K562 (cell line): Measurements from ENCODE around the gene CLSTN1. TPM values are rescaled to one million over a fixed set of nuclear protein-coding genes. Genes with fewer than 3 reads are reported as not detected.

Source experiments
- ATAC-seq: fragments of 200-7000 bp; cut with Tn5 transposase; 3 replicates; pipeline ENCODE4 v1.9.1; 2020; ENCODE audit warnings: moderate library complexity
- BruUV-seq: library from RNA; stranded (reverse); fragments of 400-500 nt; replicated peaks from 2 replicates; lab custom pipeline; 2021; lab: Mats Ljungman, UMichigan
- CTCF ChIA-PET: fragments of 300-600 bp; formaldehyde crosslinking; extraction: SDS; loops from one replicate; lab custom pipeline; 2021; ENCODE audit warnings: low intra/inter-chr PET ratio; lab: Yijun Ruan, JAX
- POLR2A ChIA-PET: fragments of 300-600, 350-650 bp; sonication (Branson Sonifier 250); formaldehyde crosslinking; extraction: SDS; loops from one replicate; lab custom pipeline; 2021; ENCODE audit warnings: antibody characterized with exemption, inconsistent platforms; lab: Yijun Ruan, JAX
- DNase-seq, 4 experiments: peaks; one replicate each; pipeline versions ENCODE4 v3.0.0 to v3.0.0-alpha.2; 2011 to 2018; ENCODE audit warnings: low spot score in 3 of 4, mixed read lengths in 3 of 4; ENCODE audit errors: extremely low read depth in 1 of 4
- FAIRE-seq: peaks from 2 replicates; lab custom pipeline; 2011; peaks lifted over from hg19 to GRCh38; lab: Jason Lieb, UNC
- H2AFZ ChIP-seq: 2 replicates; pipeline ENCODE4 v1.6.0; 2011; ENCODE audit warnings: low read depth, low read length, control low read depth, inconsistent platforms
- H3K27ac ChIP-seq: fragments of 200-600 bp; 3 replicates; pipeline ENCODE4 v1.8.0; 2011; ENCODE audit warnings: low read depth, mild to moderate bottlenecking, control low read depth, inconsistent platforms, low read length, moderate library complexity, mixed read lengths; ENCODE audit errors: extremely low read depth
- H3K27me3 ChIP-seq, 2 experiments: fragments of 300-600 bp in 1 of 2; 2 replicates in 1 of 2; 3 replicates in 1 of 2; pipeline versions ENCODE4 v1.6.0 to v1.8.0; 2011; ENCODE audit warnings: inconsistent platforms in 2 of 2, low read length in 2 of 2, mild to moderate bottlenecking in 1 of 2, mixed read lengths in 1 of 2, moderate library complexity in 1 of 2; ENCODE audit not compliant: control insufficient read depth in 2 of 2, insufficient read depth in 2 of 2
- H3K36me3 ChIP-seq: fragments of 300-600 bp; 3 replicates; pipeline ENCODE4 v1.8.0; 2011; ENCODE audit warnings: mild to moderate bottlenecking, low read length, inconsistent platforms; ENCODE audit not compliant: control insufficient read depth, insufficient read depth
- H3K4me1 ChIP-seq, 2 experiments: fragments of 200-600 bp in 1 of 2; replicated peaks in 1 of 2; 2 replicates in 1 of 2; 3 replicates in 1 of 2; pipeline versions ENCODE4 v1.5.1 to v1.8.0; 2011; ENCODE audit warnings: inconsistent platforms in 2 of 2, low read length in 2 of 2, mild to moderate bottlenecking in 1 of 2, mixed read lengths in 1 of 2, moderate library complexity in 1 of 2; ENCODE audit not compliant: control insufficient read depth in 2 of 2, insufficient read depth in 2 of 2
- H3K4me2 ChIP-seq: 2 replicates; pipeline ENCODE4 v1.6.1; 2011; ENCODE audit warnings: low read length, control low read depth, inconsistent platforms, mixed read lengths; ENCODE audit not compliant: insufficient read depth
- H3K4me3 ChIP-seq: fragments of 200-600 bp; sonication (generic), shearing (Covaris generic); 2 replicates; pipeline ENCODE4 v1.5.1; 2016; ENCODE audit warnings: control low read depth, inconsistent platforms
- H3K79me2 ChIP-seq: fragments of 200-600 bp; 3 replicates; pipeline ENCODE4 v1.8.0; 2011; ENCODE audit warnings: low read length, inconsistent platforms; ENCODE audit not compliant: control insufficient read depth, insufficient read depth
- H3K9ac ChIP-seq, 2 experiments: 2 replicates each; pipeline versions ENCODE4 v1.6.0 to v1.6.1; 2011; ENCODE audit warnings: low read depth in 2 of 2, low read length in 2 of 2, control low read depth in 1 of 2, inconsistent platforms in 1 of 2, mild to moderate bottlenecking in 1 of 2, mixed read lengths in 1 of 2; ENCODE audit not compliant: insufficient read depth in 1 of 2
- H3K9me1 ChIP-seq: one replicate; pipeline ENCODE4 v1.6.0; 2011; ENCODE audit warnings: inconsistent platforms, mild to moderate bottlenecking, low read length, moderate library complexity; ENCODE audit not compliant: control insufficient read depth, insufficient read depth
- H3K9me3 ChIP-seq: replicated peaks from 2 replicates; pipeline ENCODE4 v1.5.1; 2011; ENCODE audit warnings: low read depth, low read length, inconsistent platforms; ENCODE audit not compliant: control insufficient read depth, insufficient read depth
- H4K20me1 ChIP-seq: replicated peaks from 2 replicates; pipeline ENCODE4 v1.6.1; 2011; ENCODE audit warnings: low read length, inconsistent platforms, mixed read lengths; ENCODE audit not compliant: control insufficient read depth, insufficient read depth
- CREB5 ChIP-seq: fragments of 250-450 bp; sonication (Bioruptor Pico); IDR thresholded peaks from 2 replicates; pipeline ENCODE4 v1.5.0; 2020; ENCODE audit warnings: mild to moderate bottlenecking
- HDAC2 ChIP-seq: fragments of 450-650 bp; IDR thresholded peaks from 2 replicates; pipeline ENCODE4 v1.6.1; 2016; ENCODE audit warnings: mild to moderate bottlenecking
- PRMT5 ChIP-seq: sonication (generic); formaldehyde crosslinking; IDR thresholded peaks from 2 replicates; pipeline ENCODE4 v1.5.0; 2020; ENCODE audit warnings: missing genetic modification reagents
- RAD51 ChIP-seq: fragments of 450-650 bp; IDR thresholded peaks from 2 replicates; pipeline ENCODE4 v1.7.1; 2016; ENCODE audit warnings: low read depth, mild to moderate bottlenecking, borderline replicate concordance
- SPI1 ChIP-seq: IDR thresholded peaks from 2 replicates; pipeline ENCODE4 v1.6.1; 2011; ENCODE audit warnings: low read depth, low read length, control low read depth, borderline replicate concordance
- ZNF121 ChIP-seq: sonication (generic); formaldehyde crosslinking; conservative IDR thresholded peaks from 2 replicates; pipeline ENCODE4 v1.8.0; 2022; ENCODE audit warnings: missing genetic modification reagents
- ZNF695 ChIP-seq: fragments of 450-650 bp; formaldehyde crosslinking; IDR thresholded peaks from 2 replicates; pipeline ENCODE4 v1.4.0; 2020; ENCODE audit warnings: mild to moderate bottlenecking, moderate library complexity
- in situ Hi-C: fragments of 300-500 bp; cut with MboI; formaldehyde crosslinking; loops from 4 replicates; pipeline ENCODE4 v1.15.0; 2018; ENCODE audit warnings: inconsistent platforms, mixed read lengths
- intact Hi-C: fragments of 100-400 bp; cut with micrococcal nuclease; formaldehyde crosslinking; loops from 2 replicates; pipeline ENCODE4 v1.14.2; 2022
- polyA plus RNA-seq, 8 experiments: library from polyadenylated mRNA; depleted of rRNA in 4 of 8; stranded (reverse) in 5 of 8; unstranded in 3 of 8; fragments of >200 nt; fragmentation: Nextera tagmentation in 2 of 8; fragmentation: Illumina TruSeq in 1 of 8; extraction: Ambion mirVana in 2 of 8; extraction: Trizol in 1 of 8; gene quantifications; 2 replicates each; pipeline versions ENCODE4 v1.2.1 to v1.2.3, GENCODE V29; 2011 to 2014; ENCODE audit warnings: inconsistent platforms in 1 of 8, missing spikeins in 1 of 8
- total RNA-seq, 7 experiments: library from RNA; depleted of rRNA in 6 of 7; stranded (reverse); fragments of >200 nt in 6 of 7; fragmentation: Illumina TruSeq in 2 of 7; extraction: Trizol in 2 of 7; gene quantifications; 2 replicates each; pipeline versions ENCODE4 v1.2.1 to v1.2.3, GENCODE V29; 2011 to 2021; ENCODE audit warnings: low replicate concordance in 1 of 7

The CLSTN1 gene
- total and polyA plus RNA-seq, 9 of the 15 experiments (the other 6 are each of a cell fraction or from before 2014, with no cell fraction given): 1.1 to 32.5 (median 13.3) TPM

DNA sequence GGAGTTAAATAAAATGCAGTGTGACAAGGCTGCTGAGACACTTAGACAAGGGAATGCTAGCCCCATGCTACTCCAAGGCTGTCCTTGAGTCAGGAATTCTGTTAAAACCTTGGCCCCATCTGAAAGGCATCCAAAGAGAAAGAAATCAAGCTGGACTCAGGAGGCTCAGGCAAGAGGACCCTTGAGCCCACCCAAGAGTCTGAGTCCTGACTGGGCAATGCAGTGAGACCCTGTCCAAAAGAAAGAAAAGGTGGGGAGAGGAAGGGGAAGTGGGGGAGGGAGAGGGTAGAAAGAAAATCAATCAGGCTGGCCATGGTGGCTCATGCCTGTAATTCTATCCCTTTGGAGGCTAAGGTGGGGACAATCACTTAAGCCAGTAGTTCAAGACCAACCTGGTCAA, 26.7 kb downstream of the CLSTN1 start:
- H3K27me3 ChIP-seq: peaks cover 0 to 5% of the 10 kb centered on the region in 2 experiments; a peak in 1 of 5 replicates
- H3K9ac ChIP-seq: no peak overlapping the region
- H3K4me3 ChIP-seq: no peak overlapping the region
- no peak overlapping the region for H3K27ac ChIP-seq
- CTCF ChIA-PET: no interaction called here
- H3K4me2 ChIP-seq: no peak overlapping the region
- DNase-seq (peak in 1 of 4 experiments; percentile 4), FAIRE-seq (no peak), ATAC-seq (no peak)
- peaks cover 0 to 14% of the 10 kb centered on the region in 2 experiments; a peak in 4 of 5 replicates for H3K4me1 ChIP-seq
- intact Hi-C loops: no loop called here
- H3K36me3 ChIP-seq: no peaks in the 10 kb centered on the region
- no peaks in the 10 kb centered on the region for H3K9me3 ChIP-seq
- in situ Hi-C loops: no loop called here
- H2AFZ ChIP-seq: no peak overlapping the region
- no peaks in the 10 kb centered on the region for H3K9me1 ChIP-seq
- no TSS peak for BruUV-seq
- H4K20me1 ChIP-seq: peaks cover 12% of the 10 kb centered on the region
- POLR2A ChIA-PET: interaction anchor here (0.6 to 0.9 kb wide), 3 partner anchors 12 to 364 kb away, joined by 3 read pairs; no protein-coding TSS in a partner anchor
- H3K79me2 ChIP-seq: no peaks in the 10 kb centered on the region
- TF ChIP-seq SPI1: peak; percentile 33; the same call in 1 of the 2 replicates
- TF ChIP-seq PRMT5 (CRISPR knock-in tag): no peak
- TF ChIP-seq HDAC2: no peak
- no peak for TF ChIP-seq ZNF695
- peak; percentile 75 for TF ChIP-seq ZNF121 (CRISPR knock-in tag)
- TF ChIP-seq RAD51: no peak
- no peak for TF ChIP-seq CREB5 (CRISPR knock-in tag)
